OCI-LY1 (cell line): ENCODE measurements around the gene RAVER1.

Experiments used
- CTCF ChIP-seq: fragments of 200-600 bp; sonication (generic), shearing (Covaris generic); IDR thresholded peaks from 2 replicates; pipeline ENCODE4 v1.5.1; 2017; ENCODE audit warnings: mild to moderate bottlenecking, antibody characterized with exemption, low read length, moderate library complexity, mixed read lengths
- EZH2 ChIP-seq: fragments of 200-600 bp; sonication (generic), shearing (Covaris generic); IDR thresholded peaks from 2 replicates; pipeline ENCODE4 v1.8.0; 2017; ENCODE audit warnings: borderline replicate concordance, mixed run types, mild to moderate bottlenecking, antibody characterized with exemption, low read length, moderate library complexity, mixed read lengths

GRCh38 chr19:10356431-10356830 lies 23.1 kb upstream of the RAVER1 start:
- no peak for TF ChIP-seq EZH2
- no peak for TF ChIP-seq CTCF
